Keratinocyte (primary cell): ENCODE measurements around the gene OR1F1. TPM values are rescaled to one million over a fixed set of nuclear protein-coding genes. Genes with fewer than 3 reads are reported as not detected.
A peak's percentile ranks its signal among the peaks of the same experiment; 100 is the strongest.

ENCODE experiments used
- DNase-seq: peaks from one replicate; pipeline ENCODE4 v3.0.0-alpha.2; 2011; ENCODE audit warnings: low read depth, missing footprints, low spot score
- FAIRE-seq: peaks from 2 replicates; lab custom pipeline; 2011; peaks lifted over from hg19 to GRCh38; lab: Jason Lieb, UNC
- H2AFZ ChIP-seq: 2 replicates; pipeline ENCODE4 v1.6.0; 2012; ENCODE audit warnings: low read length, control low read depth, inconsistent platforms; ENCODE audit not compliant: control insufficient read depth
- H3K27ac ChIP-seq: 2 replicates; pipeline ENCODE4 v1.5.1; 2011; ENCODE audit warnings: low read length; ENCODE audit not compliant: control insufficient read depth, insufficient read depth
- H3K27me3 ChIP-seq: 3 replicates; pipeline ENCODE4 v1.6.0; 2011; ENCODE audit warnings: low read length; ENCODE audit not compliant: control insufficient read depth, insufficient read depth; ENCODE audit errors: extremely low read depth
- H3K36me3 ChIP-seq, 2 experiments: 2 replicates in 1 of 2; 3 replicates in 1 of 2; pipeline ENCODE4 v1.5.1; 2011; ENCODE audit warnings: low read length in 2 of 2, mild to moderate bottlenecking in 1 of 2; ENCODE audit not compliant: control insufficient read depth in 2 of 2, insufficient read depth in 2 of 2; ENCODE audit errors: extremely low read depth in 1 of 2
- H3K4me1 ChIP-seq: 3 replicates; pipeline ENCODE4 v1.5.1; 2011; ENCODE audit warnings: low read length; ENCODE audit not compliant: control insufficient read depth, insufficient read depth; ENCODE audit errors: extremely low read depth
- H3K4me2 ChIP-seq: 3 replicates; pipeline ENCODE4 v1.6.0; 2011; ENCODE audit warnings: low read depth, low read length; ENCODE audit not compliant: control insufficient read depth, insufficient read depth; ENCODE audit errors: extremely low read depth
- H3K4me3 ChIP-seq, 3 experiments: fragments of 200-600 bp in 1 of 3; sonication (generic) in 1 of 3; 2 replicates in 2 of 3; 3 replicates in 1 of 3; pipeline ENCODE4 v1.5.1; 2011 to 2016; ENCODE audit warnings: low read length in 3 of 3, mild to moderate bottlenecking in 3 of 3, control low read depth in 2 of 3, inconsistent platforms in 1 of 3, low read depth in 1 of 3, mixed read lengths in 1 of 3, mixed run types in 1 of 3, moderate library complexity in 1 of 3; ENCODE audit not compliant: control insufficient read depth in 2 of 3, insufficient read depth in 2 of 3; ENCODE audit errors: extremely low read depth in 1 of 3
- H3K79me2 ChIP-seq: 2 replicates; pipeline ENCODE4 v1.6.0; 2012; ENCODE audit warnings: low read length; ENCODE audit not compliant: control insufficient read depth, insufficient read depth
- H3K9ac ChIP-seq: 3 replicates; pipeline ENCODE4 v1.6.0; 2011; ENCODE audit warnings: low read length; ENCODE audit not compliant: control insufficient read depth, insufficient read depth; ENCODE audit errors: extremely low read depth
- H3K9me1 ChIP-seq: 3 replicates; pipeline ENCODE4 v1.6.0; 2011; ENCODE audit warnings: low read length; ENCODE audit not compliant: control insufficient read depth, insufficient read depth; ENCODE audit errors: extremely low read depth
- H3K9me3 ChIP-seq: 2 replicates; pipeline ENCODE4 v1.5.1; 2012; ENCODE audit warnings: low read depth, low read length; ENCODE audit not compliant: control insufficient read depth
- H4K20me1 ChIP-seq: 3 replicates; pipeline ENCODE4 v1.6.0; 2011; ENCODE audit warnings: low read length; ENCODE audit not compliant: control insufficient read depth, insufficient read depth; ENCODE audit errors: extremely low read depth
- EZH2 ChIP-seq: IDR thresholded peaks from one replicate; pipeline ENCODE4 v1.6.1; 2012; ENCODE audit warnings: inconsistent platforms, mild to moderate bottlenecking, low read length, moderate library complexity
- dilution Hi-C: fragments of 300-500 bp; cut with MboI; formaldehyde crosslinking; loops from one replicate; pipeline ENCODE4 v1.7.0; 2020; ENCODE audit warnings: low sequenced_read_pairs; ENCODE audit not compliant: extremely low pct_ligation_motif_present
- polyA plus RNA-seq, 5 experiments: library from polyadenylated mRNA; depleted of rRNA in 3 of 5; stranded (reverse) in 3 of 5; stranded (forward) in 1 of 5; unstranded in 1 of 5; fragments of >200 nt; gene quantifications; 1 replicate in 1 of 5; 2 replicates in 3 of 5; 3 replicates in 1 of 5; pipeline versions ENCODE4 v1.2.1 to v1.2.3, GENCODE V29; 2011 to 2012; ENCODE audit warnings: missing spikeins in 2 of 5, low read depth in 1 of 5, low replicate concordance in 1 of 5
- TF ChIP-seq, protein P1 (sequence below), 3 experiments: IDR thresholded peaks in 1 of 3; conservative IDR thresholded peaks in 1 of 3; optimal IDR thresholded peaks in 1 of 3; 2 replicates in 2 of 3; 3 replicates in 1 of 3; pipeline versions ENCODE3 to v1.5.1; 2011; ENCODE audit warnings: low read length in 3 of 3, mild to moderate bottlenecking in 3 of 3, moderate library complexity in 2 of 3, control low read depth in 1 of 3, inconsistent platforms in 1 of 3; ENCODE audit not compliant: insufficient read depth in 2 of 3; ENCODE audit errors: extremely low read depth in 1 of 3

OR1F1 gene
- polyA plus RNA-seq, 1 donor (not counting 4 experiments of a cell fraction or from before 2014, with no cell fraction given) = 0.51 TPM

DNA sequence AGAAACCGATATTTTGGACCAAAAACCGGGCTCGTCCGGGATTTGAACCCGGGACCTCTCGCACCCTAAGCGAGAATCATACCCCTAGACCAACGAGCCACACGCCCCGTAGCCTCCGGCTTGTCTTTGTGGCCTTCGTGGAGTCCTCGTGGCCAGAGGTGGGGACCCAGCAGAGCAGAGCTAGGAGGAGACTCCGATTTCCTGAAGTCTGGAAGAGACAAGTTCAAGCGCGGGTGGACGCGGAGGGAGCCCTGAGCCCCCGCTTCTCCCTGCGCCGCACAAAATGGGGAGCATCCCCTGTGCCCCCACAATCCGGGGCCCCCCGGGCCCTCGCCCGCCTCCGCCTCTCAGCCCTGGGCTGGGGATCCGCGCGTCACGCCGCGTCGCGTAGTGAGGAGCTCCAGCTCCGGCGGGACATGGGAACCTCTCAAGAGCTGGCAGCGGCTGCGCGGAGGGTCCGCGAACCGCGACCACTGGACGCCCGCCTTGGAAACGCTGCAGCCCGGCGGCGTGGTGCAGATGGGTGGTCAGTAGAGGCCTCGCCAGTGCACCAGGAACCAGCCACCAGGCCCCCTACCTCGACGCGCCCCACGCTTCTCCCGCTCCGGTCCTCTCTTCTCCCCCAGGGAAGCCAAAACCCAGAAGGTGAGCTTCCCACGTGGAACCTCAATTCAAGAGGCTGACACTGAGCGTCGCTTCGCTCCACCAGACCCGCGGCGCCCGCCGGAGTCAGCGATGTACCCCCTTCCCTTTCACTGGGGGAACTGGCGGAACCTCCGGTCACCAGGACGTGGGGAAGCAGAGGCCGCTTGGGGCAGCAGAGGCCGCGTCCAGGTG is 5.2 kb upstream of the OR1F1 start:
- dilution Hi-C loops = no loop called here
- Histone ChIP-seq H3K27me3 (no peaks in the 10 kb centered on the region), H3K9me1 (peaks cover 2% of the 10 kb centered on the region), H3K4me1 (peaks cover 14% of the 10 kb centered on the region), H3K36me3 (no peaks in the 10 kb centered on the region), H2AFZ (peak overlapping the region; percentile 95), H3K79me2 (no peaks in the 10 kb centered on the region), H3K27ac (peak overlapping the region; percentile 31), H4K20me1 (no peaks in the 10 kb centered on the region), H3K4me2 (peak overlapping the region; percentile 91), H3K9me3 (no peaks in the 10 kb centered on the region), H3K4me3 (peak overlapping the region; percentile 58 to 86 (median 82)), H3K9ac (peak overlapping the region; percentile 73)
- FAIRE-seq (no peak), DNase-seq (no peak)
- no peak for TF ChIP-seq EZH2
- TF ChIP-seq, protein P1, sequence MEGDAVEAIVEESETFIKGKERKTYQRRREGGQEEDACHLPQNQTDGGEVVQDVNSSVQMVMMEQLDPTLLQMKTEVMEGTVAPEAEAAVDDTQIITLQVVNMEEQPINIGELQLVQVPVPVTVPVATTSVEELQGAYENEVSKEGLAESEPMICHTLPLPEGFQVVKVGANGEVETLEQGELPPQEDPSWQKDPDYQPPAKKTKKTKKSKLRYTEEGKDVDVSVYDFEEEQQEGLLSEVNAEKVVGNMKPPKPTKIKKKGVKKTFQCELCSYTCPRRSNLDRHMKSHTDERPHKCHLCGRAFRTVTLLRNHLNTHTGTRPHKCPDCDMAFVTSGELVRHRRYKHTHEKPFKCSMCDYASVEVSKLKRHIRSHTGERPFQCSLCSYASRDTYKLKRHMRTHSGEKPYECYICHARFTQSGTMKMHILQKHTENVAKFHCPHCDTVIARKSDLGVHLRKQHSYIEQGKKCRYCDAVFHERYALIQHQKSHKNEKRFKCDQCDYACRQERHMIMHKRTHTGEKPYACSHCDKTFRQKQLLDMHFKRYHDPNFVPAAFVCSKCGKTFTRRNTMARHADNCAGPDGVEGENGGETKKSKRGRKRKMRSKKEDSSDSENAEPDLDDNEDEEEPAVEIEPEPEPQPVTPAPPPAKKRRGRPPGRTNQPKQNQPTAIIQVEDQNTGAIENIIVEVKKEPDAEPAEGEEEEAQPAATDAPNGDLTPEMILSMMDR (optimal IDR thresholded peaks at IDR 0.05 in 1 of 3, IDR thresholded peaks at IDR 0.05 in 1 of 3, conservative IDR thresholded peaks at IDR 0.05 in 1 of 3; ENCODE audit: extremely low read depth in 1 of 3, insufficient read depth in 2 of 3, low read length in 3 of 3) = peak in 1 of 3 experiments; percentile 38

DNA sequence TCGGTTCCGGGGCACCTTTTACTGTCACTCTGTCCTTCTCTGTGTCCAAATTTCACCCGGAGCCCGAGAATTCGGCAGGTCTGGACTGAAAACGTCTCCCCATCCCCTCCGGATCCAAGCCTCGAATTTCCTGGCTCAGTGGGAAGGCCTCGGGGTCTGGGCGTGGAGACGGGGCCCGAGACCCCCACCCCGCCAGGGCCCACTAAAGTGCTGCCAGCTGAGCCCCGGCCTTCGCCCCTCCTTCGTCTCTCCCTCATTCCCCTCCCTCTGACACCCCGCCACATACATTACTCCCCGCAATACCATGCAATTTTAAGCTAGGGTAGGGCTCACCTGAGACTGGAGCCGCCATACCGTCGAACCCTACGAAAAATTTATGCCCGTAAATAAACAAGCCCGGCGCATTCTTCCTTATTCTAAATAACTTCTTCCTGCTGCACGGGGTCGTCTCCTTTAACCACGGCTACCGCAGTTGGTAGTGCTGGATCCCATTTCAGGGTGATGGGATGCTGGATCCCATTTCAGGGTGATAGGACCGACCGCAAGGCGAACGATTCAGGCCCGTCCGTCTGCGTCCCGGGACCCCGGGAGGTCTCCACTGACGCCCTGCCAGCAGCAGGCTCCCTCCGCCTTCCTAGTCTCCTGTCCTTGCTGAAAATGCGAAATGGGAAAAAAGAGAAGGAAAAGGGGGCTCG is 4.4 kb upstream of the OR1F1 start:
- DNase-seq (no peak), FAIRE-seq (no peak)
- Histone ChIP-seq H3K4me2 (peak overlapping the region; percentile 91), H3K4me3 (peak overlapping the region; percentile 58 to 86 (median 82)), H3K4me1 (peaks cover 16% of the 10 kb centered on the region), H3K27me3 (no peaks in the 10 kb centered on the region), H3K27ac (no peak overlapping the region), H3K36me3 (no peaks in the 10 kb centered on the region), H3K9me3 (no peaks in the 10 kb centered on the region), H3K79me2 (no peaks in the 10 kb centered on the region), H2AFZ (peak overlapping the region; percentile 95), H3K9ac (peak overlapping the region; percentile 73), H4K20me1 (no peaks in the 10 kb centered on the region), H3K9me1 (peaks cover 2% of the 10 kb centered on the region)
- dilution Hi-C loops = no loop called here
- TF ChIP-seq EZH2 = no peak
- TF ChIP-seq, protein P1 (optimal IDR thresholded peaks at IDR 0.05 in 1 of 3, IDR thresholded peaks at IDR 0.05 in 1 of 3, conservative IDR thresholded peaks at IDR 0.05 in 1 of 3; ENCODE audit: extremely low read depth in 1 of 3, insufficient read depth in 2 of 3, low read length in 3 of 3) = no peak
